ENCODE measurements around the gene NLGN4X. TPM values are rescaled to one million over a fixed set of nuclear protein-coding genes. Genes with fewer than 3 reads are reported as not detected.

NLGN4X gene
- total RNA-seq, 1 donor from 2014 or later = 4.2 TPM

GRCh38 chrX:6026429-6026828, 202.2 kb downstream of the NLGN4X start:
- H3K4me3 ChIP-seq = no peak overlapping the region
- H3K9me3 ChIP-seq = no peaks in the 10 kb centered on the region
- no peaks in the 10 kb centered on the region for H3K36me3 ChIP-seq
- H3K4me1 ChIP-seq = no peaks in the 10 kb centered on the region
- H3K27me3 ChIP-seq = no peaks in the 10 kb centered on the region
- ATAC-seq = no peak
- intact Hi-C loops (cut with DNase I) = no loop called here
- DNase-seq = no peak
- no peak for TF ChIP-seq CTCF (IDR thresholded peaks at IDR 0.05)
- no peak overlapping the region for H3K27ac ChIP-seq

- no peak for ATAC-seq
- intact Hi-C loops (cut with DNase I) = no loop called here
- no peaks in the 10 kb centered on the region for H3K9me3 ChIP-seq
These were observed 204.5 kb downstream of the NLGN4X start for GRCh38 chrX:6024204-6024603.

GRCh38 chrX:6021316-6022091, 207.2 kb downstream of the NLGN4X start:
- Histone ChIP-seq H3K27ac (no peak overlapping the region), H3K4me1 (no peaks in the 10 kb centered on the region), H3K4me3 (no peak overlapping the region), H3K36me3 (no peaks in the 10 kb centered on the region), H3K27me3 (no peaks in the 10 kb centered on the region), H3K9me3 (no peaks in the 10 kb centered on the region)
- DNase-seq (no peak), ATAC-seq (no peak)
- intact Hi-C loops (cut with DNase I) = no loop called here
- peak; percentile 48 for TF ChIP-seq CTCF (IDR thresholded peaks at IDR 0.05)

More at GRCh38 chrX:6024204-6024603, 204.5 kb downstream of the NLGN4X start:
- no peaks in the 10 kb centered on the region for H3K36me3 ChIP-seq
- no peaks in the 10 kb centered on the region for H3K27me3 ChIP-seq
- no peaks in the 10 kb centered on the region for H3K4me1 ChIP-seq
- no peak for DNase-seq
- no peak overlapping the region for H3K27ac ChIP-seq
- H3K4me3 ChIP-seq = no peak overlapping the region
- no peak for TF ChIP-seq CTCF (IDR thresholded peaks at IDR 0.05)

GRCh38 chrX:6019076-6019475, 209.6 kb downstream of the NLGN4X start:
- ATAC-seq (no peak), DNase-seq (no peak)
- Histone ChIP-seq H3K27me3 (no peaks in the 10 kb centered on the region), H3K36me3 (no peaks in the 10 kb centered on the region), H3K4me1 (no peaks in the 10 kb centered on the region), H3K27ac (no peak overlapping the region), H3K9me3 (no peaks in the 10 kb centered on the region), H3K4me3 (no peak overlapping the region)
- intact Hi-C loops (cut with DNase I) = no loop called here
- no peak for TF ChIP-seq CTCF (IDR thresholded peaks at IDR 0.05)

GRCh38 chrX:6015423-6015822, 213.2 kb downstream of the NLGN4X start:
- no peak for TF ChIP-seq CTCF (IDR thresholded peaks at IDR 0.05)
- H3K9me3 ChIP-seq = no peaks in the 10 kb centered on the region
- H3K4me1 ChIP-seq = no peaks in the 10 kb centered on the region
- no peak overlapping the region for H3K27ac ChIP-seq
- H3K4me3 ChIP-seq = no peak overlapping the region
- H3K27me3 ChIP-seq = no peaks in the 10 kb centered on the region
- DNase-seq (no peak), ATAC-seq (no peak)
- H3K36me3 ChIP-seq = no peaks in the 10 kb centered on the region
- intact Hi-C loops (cut with DNase I) = no loop called here
